Activated CD4-positive, alpha-beta T cell treated with anti-CD3 and anti-CD28 coated beads for 48 hours (primary cell): ENCODE data around the gene AGMO.
"Not testable (repeated sequence)": the region's sequence is repeated elsewhere in the genome, so short reads cannot be mapped to it uniquely, and the experiment has no call there.

Source experiments
- DNase-seq: peaks from one replicate; pipeline ENCODE4 v3.0.0-alpha.2; 2020

The AGMO gene

DNA sequence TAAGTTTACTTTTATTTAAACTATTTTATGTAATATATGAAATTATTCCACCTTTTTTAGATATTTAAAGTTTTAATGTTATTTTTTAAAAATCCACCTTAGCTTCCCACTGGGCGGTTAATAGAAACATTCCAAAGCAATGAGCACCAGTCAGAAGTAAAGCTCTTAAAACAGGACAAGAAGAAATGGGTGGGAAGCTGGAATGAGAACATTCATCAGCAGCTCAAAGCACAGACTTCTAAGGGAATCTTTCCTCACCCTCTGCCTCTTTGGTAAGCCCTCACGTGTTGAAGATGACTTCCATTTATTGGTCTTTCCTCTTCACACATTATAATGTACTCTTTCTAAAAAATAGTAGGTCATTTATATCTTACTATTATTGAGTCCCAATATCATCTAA, 3.1 kb downstream of the AGMO start:
- no peak for DNase-seq

DNA sequence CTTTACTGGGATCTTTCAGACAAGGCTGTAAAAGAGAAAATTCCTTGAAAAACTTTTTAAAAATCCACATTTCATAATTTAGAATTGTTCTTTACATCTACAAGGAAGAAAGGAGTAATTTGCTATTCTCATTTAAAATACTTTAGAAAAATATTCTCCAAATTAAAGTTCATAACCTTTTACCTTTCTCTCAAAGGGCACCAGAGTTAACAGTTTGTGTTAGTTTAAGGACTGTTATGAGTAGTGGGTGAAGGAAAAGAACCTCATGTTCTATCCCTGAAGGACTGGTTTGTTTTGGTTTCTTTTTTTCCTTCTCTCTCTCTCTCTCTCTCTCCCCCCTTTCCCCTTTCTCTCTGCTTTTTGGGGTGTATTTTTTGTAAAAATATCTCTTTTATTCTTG, 4.1 kb downstream of the AGMO start:
- no peak for DNase-seq

- DNase-seq: no peak
Observed at GRCh38 chr7:15557186-15557585, 4.6 kb downstream of the AGMO start.

DNA sequence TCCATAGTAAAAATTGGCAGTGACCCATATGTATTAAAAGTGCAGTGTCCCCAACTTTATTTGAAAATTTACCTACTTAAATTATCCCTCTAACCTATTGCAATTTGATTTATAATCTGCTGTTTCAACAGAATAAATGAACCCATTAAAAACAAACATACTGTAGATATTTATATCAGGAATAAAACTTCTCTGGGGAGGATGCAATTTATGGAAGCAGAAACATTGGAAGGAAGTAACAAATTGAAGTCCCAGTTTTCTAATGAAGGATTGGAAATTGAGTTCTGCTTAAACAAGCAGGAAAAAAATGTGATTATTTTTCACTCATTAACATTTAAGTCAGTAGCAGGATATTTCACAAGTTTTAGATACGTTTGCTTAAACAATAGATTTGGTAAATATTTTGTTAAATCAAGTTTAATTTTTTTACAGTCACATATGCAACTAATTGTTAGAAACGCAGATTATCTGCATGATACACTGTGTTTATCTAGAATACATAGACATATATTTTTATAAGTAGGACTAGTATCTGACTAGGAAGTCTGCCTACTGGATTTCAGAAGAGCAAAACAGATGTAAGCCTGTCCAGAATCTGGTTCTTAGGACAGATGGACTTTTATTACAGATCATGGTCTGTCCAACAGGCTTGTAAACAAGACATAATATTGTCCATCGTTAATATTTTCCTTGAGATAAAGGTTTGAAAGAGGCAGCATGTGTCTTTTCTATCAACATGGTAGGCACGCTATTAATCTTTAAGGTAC, 5.3 kb downstream of the AGMO start:
- no peak for DNase-seq

DNA sequence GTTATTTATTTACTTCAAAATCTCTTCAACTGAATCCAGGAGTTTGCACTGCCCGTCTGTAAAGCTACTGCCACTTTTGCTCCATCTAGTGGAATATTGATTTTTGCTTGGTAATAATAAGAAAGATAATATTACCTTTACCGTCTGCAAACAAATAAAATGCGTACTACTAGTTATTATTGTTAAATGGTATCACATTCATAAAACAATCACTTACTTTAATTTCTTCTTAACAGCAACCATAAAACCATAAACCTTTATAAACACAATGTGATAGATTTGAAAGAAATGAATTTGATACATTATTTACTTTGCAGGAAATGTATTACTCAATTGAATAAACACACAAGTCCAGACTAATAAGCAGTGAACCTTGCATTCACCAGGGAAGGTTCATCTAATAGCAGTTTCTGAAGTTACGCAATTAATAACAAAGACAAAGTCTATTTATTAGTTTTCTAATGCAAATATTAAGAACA, 6.4 kb downstream of the AGMO start:
- no peak for DNase-seq

DNA sequence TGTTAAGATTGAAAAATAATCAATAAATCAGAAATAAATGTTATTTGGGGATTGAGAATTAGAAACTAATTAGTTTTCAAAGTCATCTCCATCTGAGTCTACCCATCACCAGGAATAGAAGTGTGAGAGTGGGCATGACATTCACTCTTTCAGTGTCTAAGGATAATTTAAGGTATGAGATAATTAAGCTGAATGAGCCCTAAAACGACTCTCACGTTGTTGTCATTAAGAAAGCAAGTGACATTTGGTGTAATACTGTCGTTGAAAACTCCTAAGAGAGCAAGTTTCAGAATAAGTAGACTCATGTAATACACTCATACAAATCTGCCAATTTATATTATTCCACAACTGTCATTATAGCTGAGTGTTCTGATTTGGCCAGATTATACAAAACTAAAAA, 7.1 kb downstream of the AGMO start:
- DNase-seq: no peak

GRCh38 chr7:15554081-15554480, 7.7 kb downstream of the AGMO start:
- DNase-seq: no peak

DNA sequence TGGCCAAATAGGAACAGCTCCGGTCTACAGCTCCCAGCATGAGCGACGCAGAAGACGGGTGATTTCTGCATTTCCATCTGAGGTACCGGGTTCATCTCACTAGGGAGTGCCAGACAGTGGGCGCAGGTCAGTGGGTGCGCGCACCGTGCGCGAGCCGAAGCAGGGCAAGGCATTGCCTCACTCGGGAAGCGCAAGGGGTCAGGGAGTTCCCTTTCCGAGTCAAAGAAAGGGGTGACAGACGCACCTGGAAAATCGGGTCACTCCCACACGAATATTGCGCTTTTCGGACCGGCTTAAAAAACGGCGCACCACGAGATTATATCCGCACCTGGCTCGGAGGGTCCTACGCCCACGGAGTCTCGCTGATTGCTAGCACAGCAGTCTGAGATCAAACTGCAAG, 14.5 kb downstream of the AGMO start:
- not testable (repeated sequence) for DNase-seq

- no peak for DNase-seq
Observed at GRCh38 chr7:15546272-15546792, 15.5 kb downstream of the AGMO start.

- no peak for DNase-seq
Observed at GRCh38 chr7:15544050-15544449, 17.8 kb downstream of the AGMO start.

DNA sequence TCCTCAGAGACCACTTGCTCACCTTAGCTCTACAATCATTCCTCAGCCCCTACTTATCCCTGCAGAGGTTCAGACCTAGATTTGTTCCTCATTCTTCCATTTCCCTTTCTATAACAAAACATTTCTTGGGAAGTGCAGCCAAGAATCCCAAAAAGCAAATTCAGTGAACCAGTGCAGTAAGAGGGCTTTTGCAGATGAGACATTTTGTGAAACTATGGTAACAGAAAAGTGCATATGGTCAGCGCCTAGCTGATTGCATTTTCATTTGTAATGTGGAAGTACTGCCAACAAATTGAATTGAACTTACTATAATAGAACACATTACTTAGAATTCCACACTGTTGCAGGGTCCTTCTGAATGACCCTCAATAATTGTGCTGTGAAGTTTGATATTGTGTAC, 18.6 kb downstream of the AGMO start:
- DNase-seq: no peak

DNA sequence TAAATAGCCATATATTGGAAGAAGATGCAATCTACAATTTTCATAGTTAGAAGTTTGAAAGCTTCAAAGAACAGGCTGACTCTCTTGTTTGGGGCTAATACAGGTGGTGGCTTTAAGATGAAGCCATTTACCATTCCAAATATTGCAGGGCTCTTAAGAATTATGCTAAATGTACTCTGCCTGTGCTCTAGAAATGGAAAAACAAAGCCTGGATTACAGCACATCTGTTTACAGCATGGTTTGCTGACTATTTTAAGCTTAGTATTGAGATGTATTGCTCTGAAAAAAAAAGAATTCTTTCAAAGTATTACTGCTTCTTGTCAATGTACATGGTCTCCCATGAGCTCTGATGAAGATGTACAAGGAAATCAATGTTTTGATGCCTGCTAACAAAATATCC, 34.2 kb downstream of the AGMO start:
- DNase-seq: no peak

DNA sequence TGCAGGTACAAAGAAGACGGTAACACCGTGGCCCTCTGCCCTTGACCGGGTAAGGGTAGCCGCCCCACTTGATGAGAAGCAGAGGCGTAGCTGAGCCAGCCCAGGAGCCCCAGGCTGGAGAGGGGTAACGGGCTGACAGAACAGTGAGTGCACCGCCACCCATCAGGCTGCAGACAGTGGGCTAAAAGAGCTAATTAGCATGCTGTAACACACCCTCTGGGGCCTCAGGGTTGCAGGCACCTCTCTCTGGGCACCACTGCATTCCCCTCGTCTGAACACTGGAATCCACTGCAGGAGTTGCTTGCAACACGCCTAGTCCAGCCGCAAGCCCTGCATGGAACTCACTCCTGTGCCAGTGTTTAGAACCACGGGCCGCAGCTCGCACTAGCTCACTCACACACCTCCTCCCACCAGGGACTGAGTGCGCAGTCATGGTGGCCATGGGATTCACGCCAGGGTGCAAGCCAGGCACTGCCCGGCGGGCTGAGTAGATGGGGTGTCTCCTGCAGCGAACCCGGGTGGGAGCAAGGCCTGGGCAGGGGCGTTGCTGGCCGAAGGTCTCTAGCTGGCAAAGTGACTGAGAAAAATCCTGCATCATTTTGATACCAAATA, 36.1 kb downstream of the AGMO start:
- no peak for DNase-seq

DNA sequence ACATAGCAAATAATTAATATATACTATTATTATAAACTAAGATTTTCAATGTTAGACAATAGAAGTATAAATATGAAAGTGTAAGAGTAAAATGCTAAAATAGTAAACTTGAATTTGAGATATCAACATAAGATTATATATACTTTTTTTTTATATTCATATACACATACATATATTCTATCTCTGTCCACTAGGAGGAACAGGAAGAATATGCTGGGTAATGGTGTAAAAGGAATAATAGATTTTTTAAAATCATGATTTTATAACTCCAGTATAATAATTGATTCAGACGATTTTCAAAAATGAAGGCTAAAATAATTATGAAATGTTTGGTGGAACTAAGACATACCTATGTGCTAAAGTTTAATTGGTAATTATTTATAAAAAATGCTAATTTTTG, 37.7 kb downstream of the AGMO start:
- no peak for DNase-seq

DNA sequence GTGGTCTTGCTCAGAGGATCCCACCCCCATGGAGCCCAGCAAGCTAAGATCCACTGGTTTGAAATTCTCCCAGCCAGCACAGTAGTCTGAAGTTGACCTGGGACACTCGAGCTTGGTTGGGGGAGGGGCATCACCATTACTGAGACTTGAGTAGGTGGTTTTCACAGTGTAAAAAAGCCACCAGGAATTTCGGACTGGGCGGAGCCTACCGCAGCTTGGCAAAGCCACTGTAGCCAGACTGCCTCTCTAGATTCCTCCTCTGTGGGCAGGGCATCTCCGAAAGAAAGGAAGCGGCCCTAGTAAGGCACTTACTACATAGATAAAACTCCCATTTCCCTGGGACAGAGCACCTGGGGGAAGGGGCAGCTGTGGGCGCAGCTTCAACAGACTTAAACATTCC, 44.0 kb downstream of the AGMO start:
- DNase-seq: not testable (repeated sequence)

GRCh38 chr7:15515252-15515651, 46.6 kb downstream of the AGMO start:
- DNase-seq: no peak

GRCh38 chr7:15508258-15508657, 53.6 kb downstream of the AGMO start:
- DNase-seq: no peak

DNA sequence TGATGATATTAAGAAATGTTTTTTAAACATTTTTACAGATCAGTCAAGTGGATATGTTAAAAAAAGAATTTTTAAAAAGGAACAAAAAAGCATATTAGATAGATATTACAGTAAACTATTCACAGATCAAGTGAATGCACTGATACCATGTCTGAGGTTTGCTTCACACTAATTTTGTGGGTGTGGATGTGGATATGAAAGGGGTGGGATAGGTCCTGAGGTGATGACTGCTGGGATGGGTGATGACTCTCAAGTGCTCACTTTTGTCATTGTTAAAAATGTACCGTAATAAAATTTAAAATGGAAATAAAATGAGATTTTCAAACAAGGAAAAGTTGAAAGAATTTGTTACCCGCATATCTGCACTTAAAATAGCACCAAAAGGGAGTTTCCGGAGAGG, 54.1 kb downstream of the AGMO start:
- no peak for DNase-seq

GRCh38 chr7:15507171-15507570, 54.6 kb downstream of the AGMO start:
- no peak for DNase-seq

DNA sequence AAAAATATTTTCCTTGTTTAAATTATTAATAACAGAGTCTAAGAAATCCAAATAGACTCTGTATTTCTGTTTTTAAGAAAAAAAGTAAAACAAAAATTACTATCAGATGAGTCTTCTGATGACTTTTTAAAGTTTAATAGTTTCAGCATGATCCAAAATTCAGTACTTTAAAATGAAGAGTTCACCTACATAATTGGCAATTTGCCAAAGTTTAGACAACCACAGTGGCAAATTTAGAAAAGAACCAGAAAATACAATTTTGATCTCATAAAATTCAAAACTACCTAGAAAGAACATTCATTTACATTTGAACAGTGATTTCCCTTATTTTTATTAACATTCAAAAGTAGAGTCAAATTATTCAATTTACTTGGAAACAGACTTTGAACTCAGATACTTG, 56.1 kb downstream of the AGMO start:
- DNase-seq: no peak

GRCh38 chr7:15504351-15504750, 57.5 kb downstream of the AGMO start:
- no peak for DNase-seq

- no peak for DNase-seq
Observed at GRCh38 chr7:15503603-15504290, 58.1 kb downstream of the AGMO start.

DNA sequence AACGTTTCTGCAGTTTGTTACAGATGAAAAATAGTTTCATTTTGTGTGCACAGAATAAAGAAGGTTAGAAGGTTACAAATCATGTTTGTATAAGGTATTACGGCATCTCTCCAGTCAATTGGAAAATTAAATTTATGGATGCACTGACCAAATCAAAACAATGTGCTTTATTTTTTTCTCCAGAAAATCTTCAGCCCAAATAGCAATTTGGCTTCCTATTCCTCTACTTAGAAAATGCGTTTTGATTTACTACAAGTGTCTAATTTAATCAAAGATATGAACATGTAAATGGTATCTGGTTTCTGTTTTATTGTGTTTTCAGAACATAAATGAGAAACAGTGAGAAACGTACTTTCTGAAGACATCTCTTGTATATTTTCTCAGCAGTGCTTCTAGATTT, 63.4 kb downstream of the AGMO start:
- DNase-seq: no peak

GRCh38 chr7:15495170-15495569, 66.6 kb downstream of the AGMO start:
- no peak for DNase-seq
